Tongue (tissue), 2 donors: ENCODE results near the gene SNX19. TPM values are rescaled to one million over a fixed set of nuclear protein-coding genes. Genes with fewer than 3 reads are reported as not detected.

ENCODE experiments used
- DNase-seq: peaks from one replicate; pipeline ENCODE4 v3.0.0-alpha.2; 2015
- total RNA-seq: library from RNA; depleted of rRNA; stranded (reverse); fragments of >200 nt; gene quantifications from one replicate; pipeline ENCODE4 v1.2.3, GENCODE V29; 2014

Gene SNX19
- total RNA-seq, 1 donor from 2014 or later: 63.7 TPM

DNA sequence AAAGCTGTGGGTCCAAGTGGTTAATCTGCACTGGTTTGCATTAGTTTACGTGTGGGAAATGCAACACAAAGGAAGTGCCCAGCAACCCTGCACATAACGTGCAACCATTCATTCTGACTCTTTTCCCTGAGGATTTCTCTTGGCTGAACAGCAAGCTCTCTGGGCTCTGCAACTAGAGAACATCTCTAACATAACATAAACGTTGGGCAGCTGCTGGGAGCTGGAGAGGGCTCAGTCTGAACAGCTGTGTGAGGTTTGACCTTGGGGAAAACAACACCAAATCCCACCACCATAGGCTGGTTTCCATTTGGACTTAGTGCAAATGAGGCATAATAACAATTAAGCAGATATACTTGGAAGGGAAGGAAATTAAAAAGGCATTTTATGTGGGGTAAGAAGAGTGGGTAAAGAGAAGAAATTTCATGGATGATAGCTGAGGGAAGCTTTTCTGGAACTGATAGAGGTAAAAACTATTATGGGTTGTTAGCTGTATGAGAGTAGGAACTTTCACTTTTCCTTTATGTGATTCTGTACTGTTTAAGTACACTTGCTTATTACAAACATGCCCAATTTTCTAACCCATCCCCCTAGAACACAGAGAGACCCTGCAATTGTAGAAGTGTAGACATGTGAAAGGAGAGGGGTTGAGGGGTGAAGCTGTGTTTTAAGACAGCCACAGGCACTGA, 76.2 kb downstream of the SNX19 start:
- peak; percentile 95 for DNase-seq

DNA sequence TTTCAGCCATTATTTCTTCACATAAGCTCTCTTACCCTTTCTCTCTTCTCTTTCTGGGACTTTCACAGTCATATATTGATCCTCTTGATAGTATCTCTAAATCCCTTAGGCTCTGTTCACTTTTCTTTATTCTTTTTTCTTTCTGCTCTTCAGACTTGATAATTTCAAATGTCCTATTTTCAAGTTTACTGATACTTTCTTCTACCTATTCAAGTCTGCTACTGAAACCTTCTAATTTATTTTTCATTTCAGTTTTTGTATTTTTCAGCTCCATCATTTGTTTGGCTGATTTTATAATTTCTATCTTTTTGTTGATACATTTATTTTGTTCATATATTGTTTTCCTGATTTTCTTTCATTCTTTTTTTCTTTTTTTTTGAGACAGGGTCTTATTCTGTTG, 79.1 kb downstream of the SNX19 start:
- DNase-seq: no peak

DNA sequence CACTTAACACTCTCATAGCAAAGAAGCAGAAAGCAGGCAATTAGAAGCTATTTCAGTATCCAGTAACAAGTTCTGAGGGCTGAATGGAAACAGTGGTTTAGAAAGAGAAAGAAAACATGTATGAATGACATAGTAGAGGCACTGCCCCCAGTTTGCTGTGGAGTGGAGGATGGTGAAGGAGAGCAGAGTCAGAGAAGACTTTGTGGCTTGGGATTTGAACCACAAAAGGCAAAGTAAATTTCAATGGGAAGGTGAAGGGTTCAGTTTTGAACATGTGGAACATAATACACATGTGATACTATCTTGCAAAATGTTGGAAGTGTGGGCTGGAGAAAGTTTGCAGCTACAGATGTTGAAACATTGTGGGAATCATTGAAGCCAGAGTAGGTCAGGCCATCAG, 81.4 kb downstream of the SNX19 start:
- DNase-seq: no peak

DNA sequence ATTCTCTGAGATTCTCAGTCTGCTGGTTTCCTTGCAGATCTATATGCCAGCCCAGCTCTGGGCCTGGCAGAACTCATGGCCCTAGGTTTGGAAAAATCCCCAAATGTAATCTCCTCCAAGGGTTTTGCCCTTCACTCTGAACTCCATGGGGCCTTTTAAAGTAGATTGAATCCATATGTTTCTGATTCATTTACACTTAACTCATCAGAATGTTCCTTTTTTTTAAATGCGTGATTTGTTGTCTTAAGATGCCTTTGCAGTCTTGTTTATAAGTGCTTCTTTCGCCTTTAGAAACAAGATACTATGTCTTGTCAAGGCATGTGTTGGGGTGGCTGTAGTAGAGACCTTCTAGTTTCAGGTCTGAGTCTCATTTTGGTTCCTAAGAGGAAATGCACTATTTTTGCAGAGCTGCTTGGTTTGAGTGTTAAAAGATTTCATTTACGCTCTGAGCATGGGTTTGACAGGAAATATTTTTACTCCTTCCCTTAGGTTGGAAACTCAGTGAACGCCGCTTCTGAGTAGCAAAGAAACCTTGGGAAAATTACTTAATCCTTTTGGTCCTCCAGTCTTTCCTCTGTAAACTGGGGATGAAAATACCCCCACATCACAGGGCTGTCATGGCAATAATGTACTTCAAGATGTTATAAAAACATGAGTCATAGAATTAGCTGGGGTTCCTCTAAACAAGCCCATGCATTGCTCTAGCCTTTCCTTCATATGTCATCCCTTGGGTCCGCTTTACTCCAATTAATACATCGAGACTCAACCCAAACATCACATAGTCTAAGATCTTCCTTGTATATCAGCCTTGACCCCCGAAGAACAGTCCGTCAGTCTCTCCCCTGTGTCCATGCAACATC, 83.5 kb downstream of the SNX19 start:
- DNase-seq: peak; percentile 27

DNA sequence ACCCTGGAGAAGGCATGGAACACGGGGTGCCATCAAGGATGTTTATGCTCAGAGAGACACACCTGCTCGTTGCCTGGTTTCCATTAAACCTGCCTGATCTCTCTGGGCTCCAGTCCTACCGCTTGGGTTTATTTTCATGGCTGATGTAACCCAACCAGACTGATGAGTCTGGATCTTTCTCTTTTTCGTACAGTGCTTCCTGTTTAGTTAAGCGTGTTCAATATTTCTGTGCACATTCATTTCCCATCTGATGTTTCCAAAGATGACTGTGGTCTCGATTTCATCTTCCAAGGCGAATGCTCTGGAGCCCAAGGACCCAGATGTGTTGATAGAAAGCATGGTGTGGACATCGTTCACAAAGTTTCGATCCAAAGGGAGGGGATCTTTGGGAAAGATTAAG, 84.3 kb downstream of the SNX19 start:
- no peak for DNase-seq

DNA sequence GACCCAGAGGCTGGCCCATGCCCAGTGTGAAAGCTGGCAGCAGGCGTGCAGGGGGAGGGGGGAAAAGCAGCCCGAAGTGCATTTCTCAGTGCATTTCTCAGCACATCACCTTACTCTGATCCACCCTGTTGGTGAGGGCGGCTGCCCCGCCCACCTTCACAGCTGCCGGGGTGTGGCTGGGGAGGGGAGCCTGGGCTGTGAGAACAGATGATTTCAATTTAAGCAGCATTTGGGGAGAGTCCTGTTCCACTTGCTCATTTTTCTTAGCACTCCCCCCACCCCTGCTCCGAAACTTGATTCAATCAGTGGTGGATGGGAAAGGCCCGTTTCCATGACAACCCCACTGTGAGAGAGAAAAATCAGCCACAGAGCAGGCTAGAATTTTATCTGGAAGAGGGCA, 84.8 kb downstream of the SNX19 start:
- peak; percentile 96 for DNase-seq

DNA sequence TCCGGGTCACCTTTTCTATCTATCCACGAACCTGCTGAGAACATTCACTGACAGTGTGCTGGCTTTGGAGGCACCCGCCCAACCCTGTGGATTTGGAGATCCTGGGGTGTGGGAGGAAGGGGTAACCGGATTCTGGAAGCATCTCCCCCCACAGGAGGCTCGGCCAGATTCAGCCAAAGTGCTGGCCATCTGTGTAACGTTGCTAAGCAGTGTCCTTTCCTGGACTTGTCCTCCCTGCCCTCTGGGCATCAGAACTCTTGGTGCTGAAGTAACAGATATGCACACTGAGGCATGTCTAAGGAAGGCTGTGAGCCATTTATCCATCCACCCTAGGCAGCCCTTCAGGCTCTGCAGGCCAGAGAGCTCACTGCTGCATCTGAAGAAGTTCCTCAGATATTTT, 85.7 kb downstream of the SNX19 start:
- no peak for DNase-seq

DNA sequence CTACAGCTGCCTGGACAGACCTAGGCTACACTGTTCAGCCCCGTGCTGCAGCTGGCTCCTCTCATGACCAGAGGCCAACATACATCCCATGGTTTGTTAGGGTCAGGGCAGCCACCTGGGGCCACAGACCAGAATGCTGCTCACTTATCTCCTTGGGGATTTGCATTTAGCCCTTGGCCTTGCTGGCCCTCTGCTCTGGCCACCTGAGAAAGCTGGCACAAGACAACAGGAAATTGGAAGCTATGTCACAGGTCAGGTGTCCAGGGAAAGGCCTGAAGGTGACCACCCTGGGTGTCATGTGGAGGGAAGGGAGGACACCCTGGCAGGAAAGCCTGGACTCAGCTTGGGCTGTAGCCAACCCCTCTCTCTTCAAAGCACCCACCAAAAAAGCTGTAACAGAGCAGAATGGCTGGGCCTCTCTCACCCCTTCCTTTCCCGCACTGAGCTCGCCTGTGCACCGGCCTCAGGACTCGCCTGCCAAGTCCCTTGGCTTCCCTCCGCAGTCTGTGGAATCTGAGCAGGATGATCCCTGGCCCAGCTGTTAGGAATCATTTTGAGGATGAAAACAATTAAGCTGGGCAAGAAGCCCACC, 86.3 kb downstream of the SNX19 start:
- peak; percentile 97 for DNase-seq

DNA sequence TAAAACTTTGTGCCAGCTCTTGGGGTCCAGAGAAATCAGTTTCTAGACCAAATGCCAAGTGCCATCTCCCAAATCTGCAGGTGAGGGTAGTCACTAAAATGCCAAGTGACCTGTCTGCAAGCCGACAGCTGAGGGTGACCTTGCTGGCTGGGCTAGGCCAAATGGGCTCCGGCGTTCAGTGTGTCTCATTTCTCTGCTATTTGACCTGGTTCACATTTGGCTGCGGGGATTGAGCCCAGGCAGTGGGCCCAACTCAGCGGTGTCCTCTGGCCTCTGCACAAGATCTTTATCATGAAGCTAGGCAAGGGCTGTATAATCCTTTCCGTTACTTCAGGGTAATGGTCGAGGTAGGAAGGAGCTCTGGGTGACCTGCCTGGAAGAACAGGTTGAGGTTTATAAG, 87.5 kb downstream of the SNX19 start:
- no peak for DNase-seq

DNA sequence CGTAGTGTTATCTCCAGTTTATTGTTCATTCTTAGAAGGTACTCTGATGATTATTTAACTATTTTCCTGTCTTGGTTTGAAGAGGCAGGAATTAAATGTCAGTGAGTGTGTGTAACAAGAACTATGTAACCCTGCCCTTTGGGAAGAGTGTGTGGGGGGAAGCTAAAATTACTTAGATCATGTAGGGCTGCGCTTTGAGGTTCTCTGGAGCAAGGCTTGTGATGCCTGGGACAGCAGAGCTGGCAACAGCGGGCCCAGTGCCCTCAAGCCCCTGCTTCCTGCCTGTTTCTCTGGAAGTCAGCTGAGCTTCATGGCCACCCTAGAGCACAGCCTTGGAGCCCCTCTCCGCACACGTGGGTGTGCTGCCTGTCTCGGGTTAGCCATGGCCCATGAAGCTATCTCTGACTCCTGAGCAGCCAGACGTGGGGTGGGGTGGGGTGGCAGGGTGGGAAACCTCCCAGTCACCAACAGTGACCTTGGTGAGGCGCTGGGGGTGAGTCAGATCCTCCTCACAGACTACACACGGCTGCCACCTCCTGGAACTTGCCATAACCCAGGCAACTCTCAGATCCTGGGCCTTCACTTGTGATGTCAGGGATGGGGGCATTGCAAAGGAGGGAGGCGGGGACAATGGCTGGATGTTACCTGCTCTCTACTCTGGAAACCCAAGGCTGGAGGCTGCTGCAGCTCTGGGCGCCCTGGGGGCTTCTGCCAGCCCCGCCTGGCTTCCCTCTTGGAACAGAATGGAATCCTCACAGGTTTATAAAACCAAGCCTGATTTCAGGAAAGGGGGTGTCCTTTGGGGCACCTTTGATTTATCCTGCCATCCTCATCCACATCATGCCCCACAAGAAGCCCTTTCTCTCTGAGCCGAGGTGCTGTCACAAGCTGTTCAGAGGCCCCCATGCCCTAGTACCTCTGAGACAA, 88.6 kb downstream of the SNX19 start:
- peak; percentile 77 for DNase-seq

DNA sequence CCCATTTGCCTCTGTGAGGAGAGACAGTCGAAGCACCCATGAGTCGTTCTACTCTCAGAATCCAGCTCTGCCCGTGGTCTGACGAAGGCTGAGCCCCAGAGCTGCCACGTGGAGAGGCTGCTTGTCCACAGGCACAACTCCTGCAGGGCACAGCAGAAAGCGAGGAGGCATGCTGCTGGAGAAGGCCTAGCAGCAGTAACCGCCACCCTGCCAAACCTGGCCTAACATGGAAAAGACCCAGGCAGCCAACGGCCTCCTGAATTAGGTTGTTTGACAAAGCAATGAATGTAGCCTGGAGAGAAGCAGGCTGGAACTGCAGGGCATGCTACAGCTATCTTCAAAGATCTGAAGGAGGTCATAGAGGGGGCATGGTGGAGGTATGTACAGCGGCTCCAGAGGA, 89.7 kb downstream of the SNX19 start:
- DNase-seq: no peak

DNA sequence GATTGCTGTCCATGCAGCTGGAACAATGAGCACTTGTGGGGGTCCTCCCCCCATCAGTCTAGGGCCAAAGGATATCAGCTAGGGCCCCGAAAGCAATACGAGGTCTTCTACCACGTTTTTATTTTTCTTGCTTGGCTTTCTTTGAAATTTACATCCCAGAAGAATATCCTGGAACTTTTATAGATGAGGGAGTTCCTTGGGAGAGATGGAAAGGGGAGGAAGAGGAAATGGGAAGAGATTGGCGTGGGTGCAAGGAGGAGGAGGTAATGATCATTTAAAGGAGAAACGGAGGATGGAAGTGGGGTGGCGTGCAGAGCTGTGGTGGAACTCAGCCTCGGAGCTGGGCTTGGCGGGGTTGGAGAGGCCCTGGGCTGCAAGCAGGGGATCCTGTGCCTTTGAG, 90.3 kb downstream of the SNX19 start:
- DNase-seq: no peak

DNA sequence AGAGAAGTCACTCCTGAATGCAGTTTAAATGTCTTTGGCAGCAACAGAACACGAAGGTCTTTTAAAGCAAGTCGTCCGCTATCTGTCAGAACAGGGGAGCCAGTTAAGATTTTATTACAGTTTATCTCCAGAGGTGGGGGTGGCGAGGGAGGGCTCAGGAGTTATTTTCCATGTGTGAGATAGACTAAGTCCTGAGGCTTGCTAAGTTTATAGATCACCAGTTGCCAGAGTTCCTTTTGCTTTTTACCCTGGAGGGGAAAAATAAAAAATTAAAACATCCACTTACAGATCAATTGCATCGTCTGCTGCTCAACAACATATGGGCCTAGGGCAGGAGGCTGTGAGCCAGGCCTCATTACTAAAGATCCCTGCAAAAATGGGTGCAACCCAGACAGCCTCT, 90.7 kb downstream of the SNX19 start:
- no peak for DNase-seq
